Brain microvascular endothelial cell (primary cell): ENCODE data around the gene C6orf62.
A peak's percentile ranks its signal among the peaks of the same experiment; 100 is the strongest.
"Not testable (repeated sequence)": the region's sequence is repeated elsewhere in the genome, so short reads cannot be mapped to it uniquely, and the experiment has no call there.

Source experiments
- DNase-seq: peaks from one replicate; pipeline ENCODE4 v3.0.0-alpha.2; 2020
- H3K27ac ChIP-seq: fragments of 250-450 bp; sonication (Bioruptor Pico); 2 replicates; pipeline ENCODE4 v1.5.1; 2020; ENCODE audit warnings: mild to moderate bottlenecking, moderate library complexity
- H3K27me3 ChIP-seq: fragments of 250-450 bp; sonication (Bioruptor Pico); replicated peaks from 2 replicates; pipeline ENCODE4 v1.5.1; 2020; ENCODE audit warnings: mild to moderate bottlenecking
- H3K36me3 ChIP-seq: fragments of 250-450 bp; sonication (Bioruptor Pico); replicated peaks from 2 replicates; pipeline ENCODE4 v1.5.1; 2020; ENCODE audit warnings: mild to moderate bottlenecking
- H3K4me3 ChIP-seq: 2 replicates; pipeline ENCODE4 v1.5.1; 2011; ENCODE audit warnings: low read depth, mild to moderate bottlenecking, control low read depth, low read length, moderate library complexity
- in situ Hi-C: cut with HindIII; loops from 2 replicates; pipeline ENCODE4 v1.10.0; 2017; ENCODE audit warnings: low sequenced_read_pairs, low pct_ligation_motif_present
- TF ChIP-seq, protein P1 (sequence below): IDR thresholded peaks from 2 replicates; pipeline ENCODE4 v1.5.1; 2011; ENCODE audit warnings: low read depth, mild to moderate bottlenecking, moderate library complexity, low read length, control low read depth, inconsistent platforms; ENCODE audit errors: missing control alignments

C6orf62 gene

DNA sequence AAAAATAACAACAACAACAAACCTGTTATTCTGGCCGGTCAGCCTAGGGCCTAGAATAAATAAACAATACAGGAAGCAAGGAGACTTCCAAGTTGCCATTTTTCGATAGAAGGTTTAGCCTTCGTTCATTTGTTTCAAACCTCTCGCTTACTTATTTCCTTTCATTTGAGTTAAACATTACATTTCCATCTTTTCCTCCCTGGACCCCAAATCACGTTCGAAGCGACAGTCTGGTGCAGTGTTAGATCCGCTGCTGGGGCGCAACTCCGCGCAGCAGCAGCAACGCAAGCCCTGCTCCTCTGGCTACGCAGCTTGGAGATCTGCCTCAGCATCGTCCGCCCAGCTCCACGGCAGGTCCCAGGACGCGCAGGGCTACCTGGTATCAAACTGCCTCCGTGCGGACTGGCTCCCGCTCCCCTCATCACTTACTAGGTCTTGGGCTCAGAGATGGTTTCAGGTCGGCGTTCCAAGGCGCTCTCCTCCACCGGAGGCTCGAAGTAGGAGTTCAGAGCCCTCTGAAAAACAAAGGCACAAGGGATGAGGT is 52.8 kb downstream of the C6orf62 start:
- Histone ChIP-seq H3K36me3 (peaks cover 6% of the 10 kb centered on the region), H3K4me3 (peak overlapping the region; percentile 100), H3K27ac (peak overlapping the region; percentile 1), H3K27me3 (no peaks in the 10 kb centered on the region)
- DNase-seq = peak; percentile 18
- TF ChIP-seq, protein P1, sequence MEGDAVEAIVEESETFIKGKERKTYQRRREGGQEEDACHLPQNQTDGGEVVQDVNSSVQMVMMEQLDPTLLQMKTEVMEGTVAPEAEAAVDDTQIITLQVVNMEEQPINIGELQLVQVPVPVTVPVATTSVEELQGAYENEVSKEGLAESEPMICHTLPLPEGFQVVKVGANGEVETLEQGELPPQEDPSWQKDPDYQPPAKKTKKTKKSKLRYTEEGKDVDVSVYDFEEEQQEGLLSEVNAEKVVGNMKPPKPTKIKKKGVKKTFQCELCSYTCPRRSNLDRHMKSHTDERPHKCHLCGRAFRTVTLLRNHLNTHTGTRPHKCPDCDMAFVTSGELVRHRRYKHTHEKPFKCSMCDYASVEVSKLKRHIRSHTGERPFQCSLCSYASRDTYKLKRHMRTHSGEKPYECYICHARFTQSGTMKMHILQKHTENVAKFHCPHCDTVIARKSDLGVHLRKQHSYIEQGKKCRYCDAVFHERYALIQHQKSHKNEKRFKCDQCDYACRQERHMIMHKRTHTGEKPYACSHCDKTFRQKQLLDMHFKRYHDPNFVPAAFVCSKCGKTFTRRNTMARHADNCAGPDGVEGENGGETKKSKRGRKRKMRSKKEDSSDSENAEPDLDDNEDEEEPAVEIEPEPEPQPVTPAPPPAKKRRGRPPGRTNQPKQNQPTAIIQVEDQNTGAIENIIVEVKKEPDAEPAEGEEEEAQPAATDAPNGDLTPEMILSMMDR = no peak
- in situ Hi-C loops = no loop called here

DNA sequence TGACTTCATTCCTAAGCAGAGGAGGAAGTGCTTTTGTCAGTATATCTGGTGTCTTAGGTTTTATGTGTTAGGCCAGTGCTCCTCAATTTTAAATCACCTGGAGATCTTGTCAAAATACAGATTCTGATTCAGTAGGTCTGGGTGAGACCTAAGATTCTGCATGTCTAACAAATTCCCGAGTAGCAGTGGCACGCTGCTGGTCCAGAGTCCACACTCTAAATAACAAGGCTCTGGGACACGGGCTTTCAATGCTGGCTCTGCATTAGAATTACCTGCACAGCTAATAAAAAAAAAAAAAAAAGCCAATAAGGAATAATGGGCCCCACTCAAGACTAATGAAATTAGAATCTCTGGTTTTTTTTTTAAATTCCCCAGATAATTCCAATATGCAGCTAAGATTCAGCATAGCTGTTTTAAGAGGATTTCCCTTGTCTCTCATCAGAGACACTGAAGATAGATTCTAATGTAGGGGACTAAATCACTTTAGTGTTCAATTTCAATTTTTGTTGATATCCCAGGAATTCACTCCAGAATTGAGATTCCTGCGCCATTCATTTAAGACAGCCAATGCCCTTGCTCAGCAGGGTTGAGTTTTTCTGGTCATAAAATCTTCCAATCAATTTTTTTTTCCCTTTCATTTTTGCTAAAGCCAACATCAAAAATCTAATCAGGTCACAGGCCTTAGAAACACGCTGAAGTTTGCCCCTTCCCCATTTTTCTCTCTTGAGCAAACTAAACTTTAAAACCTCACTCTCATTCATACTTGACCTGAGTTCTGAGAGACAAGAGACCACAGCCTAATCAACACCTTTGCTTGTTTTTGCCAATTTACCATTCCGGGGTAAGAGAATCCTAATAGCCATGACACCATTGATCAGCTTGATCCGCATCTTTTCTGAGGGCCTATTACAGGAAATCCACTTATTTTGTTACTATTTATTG is 54.6 kb downstream of the C6orf62 start:
- Histone ChIP-seq H3K27ac (no peak overlapping the region), H3K4me3 (no peak overlapping the region), H3K27me3 (no peaks in the 10 kb centered on the region), H3K36me3 (peaks cover 6% of the 10 kb centered on the region)
- no peak for DNase-seq
- TF ChIP-seq, protein P1 = no peak
- in situ Hi-C loops = no loop called here

DNA sequence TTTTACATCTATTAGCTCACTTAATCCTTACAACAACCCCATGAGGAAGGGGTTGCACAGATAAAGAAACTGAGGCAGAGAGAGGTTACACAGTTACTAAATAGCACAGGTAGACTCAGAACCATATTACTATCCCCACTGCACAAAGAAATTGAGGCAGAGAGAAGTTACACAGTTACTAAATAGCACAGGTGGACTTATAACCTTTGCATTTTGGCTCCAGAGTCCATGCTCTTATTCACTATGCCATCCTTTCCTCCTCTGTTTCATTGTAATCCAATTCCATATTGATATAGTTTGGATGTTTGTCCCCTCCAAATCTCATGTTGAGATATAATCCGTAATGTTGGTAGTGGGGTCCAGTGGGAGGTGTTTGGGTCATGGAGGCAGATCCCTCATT is 55.8 kb downstream of the C6orf62 start:
- no peak for DNase-seq
- in situ Hi-C loops = no loop called here
- Histone ChIP-seq H3K4me3 (no peak overlapping the region), H3K27ac (no peak overlapping the region), H3K36me3 (peaks cover 9% of the 10 kb centered on the region), H3K27me3 (no peaks in the 10 kb centered on the region)
- TF ChIP-seq, protein P1 = no peak

DNA sequence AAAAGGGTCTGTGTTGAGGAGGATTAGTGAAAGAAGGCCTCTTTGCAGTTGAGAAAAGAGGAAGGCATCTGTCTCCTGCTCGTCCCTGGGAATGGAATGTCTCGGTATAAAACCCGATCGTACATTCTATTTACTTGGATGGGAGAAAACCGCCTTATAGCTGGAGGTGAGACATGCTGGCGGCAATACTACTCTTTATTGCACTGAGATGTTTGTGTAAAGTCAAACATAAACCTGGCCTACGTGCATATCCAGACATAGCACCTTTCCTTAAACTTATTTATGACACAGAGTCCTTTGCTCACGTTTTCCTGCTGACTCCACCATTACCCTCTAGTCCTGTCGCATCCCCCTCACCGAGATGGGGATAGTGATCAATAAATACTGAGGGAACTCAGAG is 56.7 kb downstream of the C6orf62 start:
- Histone ChIP-seq H3K36me3 (peaks cover 10% of the 10 kb centered on the region), H3K4me3 (no peak overlapping the region), H3K27ac (no peak overlapping the region), H3K27me3 (no peaks in the 10 kb centered on the region)
- no peak for DNase-seq
- in situ Hi-C loops = no loop called here
- TF ChIP-seq, protein P1 = no peak

DNA sequence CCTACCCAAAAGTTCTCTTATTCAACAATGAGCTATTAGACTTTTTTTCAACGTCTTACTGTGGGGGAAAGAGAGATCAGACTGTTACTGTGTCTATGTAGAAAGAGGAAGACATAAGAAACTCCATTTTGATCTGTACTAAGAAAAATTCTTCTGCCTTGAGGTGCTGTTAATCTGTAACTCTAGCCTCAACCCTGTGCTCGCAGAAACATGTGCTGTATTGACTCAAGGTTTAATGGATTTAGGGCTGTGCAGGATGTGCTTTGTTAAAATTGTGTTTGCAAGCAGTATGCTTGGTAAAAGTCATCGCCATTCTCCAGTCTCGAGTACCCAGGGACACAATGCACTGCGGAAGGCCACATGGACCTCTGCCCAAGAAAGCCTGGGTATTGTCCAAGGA is 57.2 kb downstream of the C6orf62 start:
- H3K4me3 ChIP-seq, DNase-seq, H3K27me3 ChIP-seq, H3K27ac ChIP-seq, H3K36me3 ChIP-seq, in situ Hi-C loops: not testable (repeated sequence)

DNA sequence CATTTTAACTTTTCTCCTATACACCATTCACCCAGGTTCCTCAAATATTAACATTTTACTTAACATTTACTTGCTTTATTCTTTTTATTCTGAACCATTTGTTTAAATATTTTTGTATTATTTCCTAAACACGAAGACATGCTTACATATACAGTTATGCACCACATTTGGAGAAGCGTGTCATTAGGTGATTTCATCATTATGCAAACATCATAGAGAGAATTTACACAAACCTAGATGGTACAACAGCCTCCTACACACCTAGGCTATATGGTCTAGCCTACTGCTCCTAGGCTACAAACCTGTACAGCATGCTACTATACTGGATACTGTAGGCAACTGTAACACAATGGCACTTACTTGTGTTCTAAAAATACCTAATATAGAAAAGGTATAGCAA is 58.8 kb downstream of the C6orf62 start:
- Histone ChIP-seq H3K27me3 (no peaks in the 10 kb centered on the region), H3K4me3 (no peak overlapping the region), H3K27ac (no peak overlapping the region), H3K36me3 (peaks cover 10% of the 10 kb centered on the region)
- DNase-seq = no peak
- in situ Hi-C loops = no loop called here
- TF ChIP-seq, protein P1 = no peak
